T-helper 2 cell treated with Interferon-gamma antibody and Interleukin-4, amounts not matched to agents 100 ng/mL and 5 ng/mL, for 36 hours (primary cell): Measurements from ENCODE around the gene ARF1. TPM values are rescaled to one million over a fixed set of nuclear protein-coding genes. Genes with fewer than 3 reads are reported as not detected.

ENCODE experiments used
- intact Hi-C: fragments of 100-400 bp; cut with micrococcal nuclease; formaldehyde crosslinking; loops from one replicate; pipeline ENCODE4 v1.15.1; 2023
- total RNA-seq: library from RNA; stranded (reverse); gene quantifications from 2 replicates; pipeline ENCODE4 v1.2.3, GENCODE V29; 2022

ARF1 gene
- total RNA-seq, 1 donor from 2014 or later: 347 TPM

DNA sequence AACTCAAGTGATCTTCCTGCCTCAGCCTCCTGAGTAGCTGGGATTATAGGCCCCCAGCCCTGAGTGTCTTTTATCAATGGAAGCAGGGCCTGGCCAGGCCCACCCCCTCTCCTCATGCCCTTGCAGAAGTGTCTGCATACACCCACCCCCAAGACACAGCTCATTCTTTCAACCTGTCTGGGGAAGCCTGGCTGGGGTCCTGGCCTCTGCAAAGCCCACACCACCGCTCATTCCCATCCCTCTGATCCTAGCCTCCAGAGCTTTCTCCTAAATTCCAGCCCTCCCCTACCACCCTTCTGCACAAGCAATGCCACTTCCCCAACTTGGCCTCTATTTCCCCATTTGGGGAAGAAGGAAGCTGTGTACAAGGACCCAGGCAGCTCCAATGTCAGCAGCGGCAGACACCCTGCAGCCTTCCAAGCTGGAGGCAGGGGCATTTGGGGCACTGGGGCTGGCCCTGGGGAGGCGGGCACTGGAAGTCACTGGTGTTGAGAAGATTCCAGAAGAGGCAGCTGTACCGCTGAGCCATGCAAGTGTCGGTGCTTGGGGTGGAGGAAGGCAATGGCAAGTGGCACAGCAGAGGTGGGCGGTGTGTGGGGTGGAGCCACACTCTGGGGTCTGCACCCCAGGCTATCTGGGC is 33.7 kb upstream of the ARF1 start:
- intact Hi-C loops: no loop called here

DNA sequence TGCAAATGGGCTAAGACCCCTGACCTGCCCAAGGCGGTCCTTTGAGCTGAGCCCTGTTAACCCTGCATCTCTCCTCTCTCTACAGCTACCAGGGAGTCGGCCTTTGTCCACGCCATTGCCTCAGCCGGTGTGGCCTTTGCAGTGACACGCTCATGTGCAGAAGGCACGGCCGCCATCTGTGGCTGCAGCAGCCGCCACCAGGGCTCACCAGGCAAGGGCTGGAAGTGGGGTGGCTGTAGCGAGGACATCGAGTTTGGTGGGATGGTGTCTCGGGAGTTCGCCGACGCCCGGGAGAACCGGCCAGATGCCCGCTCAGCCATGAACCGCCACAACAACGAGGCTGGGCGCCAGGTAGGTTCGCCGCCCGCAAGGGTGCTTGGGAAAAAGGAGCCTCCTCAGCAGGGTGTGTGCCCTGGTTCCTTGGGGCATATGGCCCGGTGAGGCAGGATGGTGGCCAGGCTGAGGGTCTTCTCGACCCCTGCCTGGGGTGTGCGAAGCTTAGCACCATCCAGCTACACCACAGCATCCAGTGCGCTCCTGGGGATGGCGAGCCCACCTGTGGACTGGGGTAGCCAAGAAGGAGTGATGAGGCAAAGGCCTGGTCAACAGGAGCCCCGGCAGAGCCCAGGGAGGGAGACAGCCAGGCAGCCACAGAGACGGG is 31.8 kb upstream of the ARF1 start:
- intact Hi-C loops: no loop called here

- intact Hi-C loops: no loop called here
Observed at GRCh38 chr1:228058172-228058948, 24.1 kb upstream of the ARF1 start.

DNA sequence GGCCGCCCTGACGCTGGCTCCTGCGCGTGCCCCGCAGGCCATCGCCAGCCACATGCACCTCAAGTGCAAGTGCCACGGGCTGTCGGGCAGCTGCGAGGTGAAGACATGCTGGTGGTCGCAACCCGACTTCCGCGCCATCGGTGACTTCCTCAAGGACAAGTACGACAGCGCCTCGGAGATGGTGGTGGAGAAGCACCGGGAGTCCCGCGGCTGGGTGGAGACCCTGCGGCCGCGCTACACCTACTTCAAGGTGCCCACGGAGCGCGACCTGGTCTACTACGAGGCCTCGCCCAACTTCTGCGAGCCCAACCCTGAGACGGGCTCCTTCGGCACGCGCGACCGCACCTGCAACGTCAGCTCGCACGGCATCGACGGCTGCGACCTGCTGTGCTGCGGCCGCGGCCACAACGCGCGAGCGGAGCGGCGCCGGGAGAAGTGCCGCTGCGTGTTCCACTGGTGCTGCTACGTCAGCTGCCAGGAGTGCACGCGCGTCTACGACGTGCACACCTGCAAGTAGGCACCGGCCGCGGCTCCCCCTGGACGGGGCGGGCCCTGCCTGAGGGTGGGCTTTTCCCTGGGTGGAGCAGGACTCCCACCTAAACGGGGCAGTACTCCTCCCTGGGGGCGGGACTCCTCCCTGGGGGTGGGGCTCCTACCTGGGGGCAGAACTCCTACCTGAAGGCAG is 23.4 kb upstream of the ARF1 start:
- intact Hi-C loops: loop anchor here (1.0 kb wide), 1 partner anchor 50 kb away; the partner anchor contains the start of gene MRPL55

- intact Hi-C loops: loop anchor here (1.0 kb wide), 1 partner anchor 49 kb away; the partner anchor contains the start of gene MRPL55
Observed at GRCh38 chr1:228059634-228060457, 22.7 kb upstream of the ARF1 start.

- intact Hi-C loops: no loop called here
Observed at GRCh38 chr1:228060458-228061190, 21.9 kb upstream of the ARF1 start.

DNA sequence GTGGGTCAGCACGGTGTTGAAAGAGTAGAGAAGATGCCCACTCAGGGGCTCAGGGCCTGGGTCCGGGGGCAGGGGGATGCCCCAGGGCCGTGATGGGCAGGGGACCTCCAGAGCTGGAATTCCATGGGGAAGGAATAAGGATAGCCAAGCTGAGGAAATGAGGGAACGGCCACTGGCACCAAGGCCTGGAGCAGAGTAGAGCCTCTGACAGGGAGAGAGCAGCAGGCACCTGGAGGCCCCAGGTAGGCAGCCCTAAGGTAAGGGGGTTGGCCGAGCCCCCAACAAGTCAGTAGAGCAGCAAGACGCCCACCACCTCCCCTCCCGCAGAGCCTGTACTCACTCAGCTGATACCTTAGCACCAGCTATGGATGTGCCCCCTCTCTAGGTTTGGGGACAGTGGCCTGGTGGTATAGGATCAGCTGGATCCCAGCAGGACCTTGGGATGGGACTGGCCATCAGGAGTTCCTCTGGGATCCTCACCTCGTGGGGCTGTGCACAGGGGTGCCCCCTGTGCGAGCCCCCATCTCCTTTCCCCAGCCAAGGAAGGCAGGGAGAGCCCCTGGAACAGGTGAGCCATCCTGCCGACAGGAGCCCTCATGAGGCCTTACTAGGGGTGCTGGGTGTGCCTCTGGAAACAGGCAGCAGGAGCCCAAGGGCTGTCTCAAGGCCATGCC is 21.0 kb upstream of the ARF1 start:
- intact Hi-C loops: no loop called here

GRCh38 chr1:228062085-228062791 is 20.3 kb upstream of the ARF1 start:
- intact Hi-C loops: no loop called here

DNA sequence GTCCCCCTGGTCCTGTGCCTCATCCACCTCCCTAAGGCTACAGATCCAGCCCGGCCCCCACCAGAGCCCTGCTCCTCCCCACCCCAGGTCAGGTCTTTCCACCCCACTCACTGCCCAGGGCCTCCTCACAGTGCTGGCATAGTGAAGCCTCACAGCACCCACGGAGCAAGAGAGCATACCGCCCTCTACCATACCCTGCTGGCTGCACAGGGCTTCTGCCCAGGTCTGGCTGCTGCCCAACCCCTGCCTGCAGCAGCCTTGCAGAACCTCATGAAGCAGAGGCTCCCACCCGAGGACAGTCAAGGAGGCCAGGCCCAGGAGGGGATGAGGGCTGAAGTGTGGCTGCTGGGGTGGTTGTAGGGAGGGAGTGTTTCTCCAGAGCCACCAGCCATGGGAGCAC is 19.7 kb upstream of the ARF1 start:
- intact Hi-C loops: no loop called here

DNA sequence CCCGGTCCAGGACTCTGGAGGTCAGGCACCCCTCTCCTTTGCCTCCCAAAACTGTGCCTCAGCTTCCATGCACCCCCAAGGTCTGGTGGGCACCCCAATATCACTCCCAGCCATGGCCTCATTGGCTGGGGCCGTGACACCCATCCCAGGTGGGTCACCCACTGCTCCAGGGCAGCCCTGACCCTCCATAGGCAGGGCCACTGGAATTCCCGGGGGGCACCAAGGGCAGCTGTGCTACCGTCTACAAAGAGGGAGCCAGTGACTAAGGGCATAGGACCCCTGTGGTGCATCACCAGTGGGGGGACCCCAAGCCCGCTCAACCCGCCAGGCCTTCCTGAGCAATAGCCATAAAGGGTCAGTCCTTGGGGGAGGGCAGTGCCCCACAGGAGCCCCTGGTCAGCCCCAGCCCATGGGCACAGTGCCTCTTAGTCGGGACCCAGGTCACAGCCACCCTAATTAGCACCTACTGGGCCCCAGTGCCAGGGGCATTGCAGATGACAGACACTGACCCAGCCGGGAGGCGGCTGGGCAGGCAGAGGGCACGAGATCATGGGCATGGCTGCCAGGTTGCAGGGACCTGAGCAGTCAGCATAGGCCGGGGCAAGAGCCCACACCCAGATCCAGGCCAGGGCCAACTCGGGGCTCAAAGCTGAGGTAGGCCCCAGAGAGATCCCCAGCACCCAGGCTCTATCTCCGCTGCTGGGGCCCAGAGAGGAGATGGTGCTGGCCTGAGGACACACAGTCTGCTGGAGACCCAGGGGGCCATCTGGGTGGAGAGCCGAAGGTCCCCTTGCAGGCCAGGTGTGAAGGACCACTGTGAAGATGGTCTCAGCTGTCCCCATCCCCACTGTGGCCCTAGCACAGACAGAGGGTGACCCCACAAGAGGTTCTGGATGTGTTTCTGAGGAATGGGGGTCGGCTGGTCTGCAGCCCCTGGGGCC is 19.0 kb upstream of the ARF1 start:
- intact Hi-C loops: no loop called here

GRCh38 chr1:228064296-228064695 is 18.2 kb upstream of the ARF1 start:
- intact Hi-C loops: no loop called here

- intact Hi-C loops: no loop called here
Observed at GRCh38 chr1:228064741-228065542, 17.6 kb upstream of the ARF1 start.

DNA sequence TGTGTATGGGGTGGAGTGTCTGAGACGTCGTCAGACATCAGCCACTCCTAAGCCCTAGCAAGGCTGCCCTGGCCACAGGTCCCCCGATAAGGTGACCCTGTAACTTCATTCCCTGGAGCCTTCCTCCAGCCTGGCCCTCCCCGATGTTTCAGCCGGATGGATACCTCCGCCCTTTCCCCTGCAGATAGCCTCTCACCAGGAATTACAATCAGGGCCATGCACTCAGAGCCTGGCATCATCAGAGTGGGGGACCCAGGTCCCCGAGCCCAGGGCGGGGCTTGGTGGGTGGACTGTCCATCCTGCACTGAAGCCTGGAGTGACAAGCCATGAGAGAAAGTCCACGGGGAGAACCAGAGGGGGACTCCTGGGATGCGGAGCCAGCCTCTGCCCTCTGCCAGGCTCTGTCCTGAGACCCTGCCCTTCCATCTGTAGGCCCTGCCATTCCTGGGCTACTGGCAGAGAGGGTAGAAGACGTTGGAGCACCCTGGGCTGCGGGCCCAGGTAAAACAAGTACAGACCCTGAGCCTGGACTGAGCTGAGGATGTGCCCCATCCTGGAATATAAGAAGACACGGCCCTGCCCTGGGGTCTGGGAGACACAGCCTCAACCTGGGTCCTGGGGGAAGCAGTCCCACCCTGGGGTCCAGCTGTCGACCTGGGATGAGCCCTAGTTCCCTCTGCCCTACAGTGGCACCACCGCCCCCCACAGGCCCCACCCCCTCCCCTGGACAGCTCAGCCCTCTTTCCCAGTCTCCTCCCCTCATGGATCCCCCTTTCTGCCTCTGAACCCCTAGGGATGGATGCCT is 16.8 kb upstream of the ARF1 start:
- intact Hi-C loops: no loop called here

GRCh38 chr1:228066416-228066815 is 16.1 kb upstream of the ARF1 start:
- intact Hi-C loops: no loop called here

- intact Hi-C loops: no loop called here
Observed at GRCh38 chr1:228066891-228067654, 15.4 kb upstream of the ARF1 start.
